GM12875 (cell line): ENCODE measurements around the gene RYR1.
"Not testable (repeated sequence)": the region's sequence is repeated elsewhere in the genome, so short reads cannot be mapped to it uniquely, and the experiment has no call there.

ENCODE experiments used
- H3K4me3 ChIP-seq: one replicate; pipeline ENCODE4 v1.5.1; 2011; ENCODE audit warnings: low read depth, low read length, control low read depth
- TF ChIP-seq, protein P1 (sequence below): IDR thresholded peaks from 2 replicates; pipeline ENCODE4 v1.5.1; 2011; ENCODE audit warnings: low read depth, mild to moderate bottlenecking, control low read depth, inconsistent platforms, low read length, moderate library complexity, borderline replicate concordance; ENCODE audit not compliant: insufficient read depth

The RYR1 gene

DNA sequence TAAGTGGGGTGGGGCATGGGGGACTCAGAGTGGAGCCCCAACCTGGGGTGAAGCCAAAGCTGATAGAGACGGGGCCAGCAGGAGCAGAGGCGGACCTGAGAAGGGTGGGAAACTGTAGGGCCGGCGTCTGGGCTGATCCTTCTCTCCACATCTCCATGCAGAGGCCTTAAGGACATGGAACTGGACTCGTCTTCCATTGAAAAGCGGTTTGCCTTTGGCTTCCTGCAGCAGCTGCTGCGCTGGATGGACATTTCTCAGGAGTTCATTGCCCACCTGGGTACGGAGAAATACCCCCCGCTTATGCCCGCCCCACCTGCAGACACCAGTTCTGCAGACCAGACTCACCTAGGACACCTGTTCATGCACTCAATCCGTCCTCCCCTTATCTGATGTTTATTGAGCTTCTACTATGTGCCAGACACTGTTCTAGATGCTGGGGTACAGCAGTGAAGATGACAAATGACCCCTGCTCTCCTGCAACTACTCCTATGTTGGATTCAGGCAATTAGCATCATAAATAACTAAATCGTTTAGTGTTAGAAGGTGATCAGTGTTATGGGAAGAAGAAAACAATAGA lies 74.1 kb downstream of the RYR1 start:
- TF ChIP-seq, protein P1, sequence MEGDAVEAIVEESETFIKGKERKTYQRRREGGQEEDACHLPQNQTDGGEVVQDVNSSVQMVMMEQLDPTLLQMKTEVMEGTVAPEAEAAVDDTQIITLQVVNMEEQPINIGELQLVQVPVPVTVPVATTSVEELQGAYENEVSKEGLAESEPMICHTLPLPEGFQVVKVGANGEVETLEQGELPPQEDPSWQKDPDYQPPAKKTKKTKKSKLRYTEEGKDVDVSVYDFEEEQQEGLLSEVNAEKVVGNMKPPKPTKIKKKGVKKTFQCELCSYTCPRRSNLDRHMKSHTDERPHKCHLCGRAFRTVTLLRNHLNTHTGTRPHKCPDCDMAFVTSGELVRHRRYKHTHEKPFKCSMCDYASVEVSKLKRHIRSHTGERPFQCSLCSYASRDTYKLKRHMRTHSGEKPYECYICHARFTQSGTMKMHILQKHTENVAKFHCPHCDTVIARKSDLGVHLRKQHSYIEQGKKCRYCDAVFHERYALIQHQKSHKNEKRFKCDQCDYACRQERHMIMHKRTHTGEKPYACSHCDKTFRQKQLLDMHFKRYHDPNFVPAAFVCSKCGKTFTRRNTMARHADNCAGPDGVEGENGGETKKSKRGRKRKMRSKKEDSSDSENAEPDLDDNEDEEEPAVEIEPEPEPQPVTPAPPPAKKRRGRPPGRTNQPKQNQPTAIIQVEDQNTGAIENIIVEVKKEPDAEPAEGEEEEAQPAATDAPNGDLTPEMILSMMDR, result no peak
- H3K4me3 ChIP-seq, result no peak overlapping the region

DNA sequence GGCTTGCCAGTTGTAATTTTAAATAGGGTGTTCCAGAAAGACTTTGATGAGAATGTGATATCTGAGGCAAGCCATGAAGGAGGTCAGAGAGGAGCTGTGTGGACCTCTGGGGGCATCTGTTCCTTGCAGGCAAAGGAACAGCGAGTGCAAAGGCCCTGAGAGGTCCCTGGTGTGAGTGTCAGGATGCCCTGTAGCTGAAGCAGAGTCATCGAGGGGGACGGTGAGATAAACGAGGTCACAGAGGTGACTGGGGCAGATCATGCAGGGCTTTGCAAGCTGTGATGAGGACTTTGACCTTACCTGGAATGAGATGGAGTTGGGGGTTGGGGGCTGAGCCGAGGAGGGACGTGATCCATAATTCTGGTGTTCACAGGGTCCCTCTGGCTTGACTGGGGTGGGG lies 75.0 kb downstream of the RYR1 start:
- TF ChIP-seq, protein P1, result no peak
- no peak overlapping the region for H3K4me3 ChIP-seq

DNA sequence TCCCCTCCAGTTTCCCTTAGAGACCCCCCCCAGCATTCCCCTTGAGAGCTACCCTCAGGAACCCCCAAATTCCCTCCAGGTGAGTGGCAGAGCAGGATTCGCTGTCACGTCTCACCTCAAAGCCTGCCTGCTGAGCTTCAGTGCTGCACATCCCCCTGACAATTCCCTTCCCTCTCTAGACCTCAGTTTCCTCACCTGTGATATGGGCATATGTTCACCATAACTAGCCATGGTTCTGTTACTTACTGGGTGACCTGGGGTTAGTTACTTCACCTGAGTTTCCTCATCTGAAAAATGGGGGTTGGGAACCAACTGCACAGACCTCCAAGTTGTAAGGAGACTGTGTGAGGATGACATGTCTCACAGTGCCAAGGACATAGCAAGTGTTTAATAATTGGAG lies 75.5 kb downstream of the RYR1 start:
- TF ChIP-seq, protein P1, result no peak
- no peak overlapping the region for H3K4me3 ChIP-seq

DNA sequence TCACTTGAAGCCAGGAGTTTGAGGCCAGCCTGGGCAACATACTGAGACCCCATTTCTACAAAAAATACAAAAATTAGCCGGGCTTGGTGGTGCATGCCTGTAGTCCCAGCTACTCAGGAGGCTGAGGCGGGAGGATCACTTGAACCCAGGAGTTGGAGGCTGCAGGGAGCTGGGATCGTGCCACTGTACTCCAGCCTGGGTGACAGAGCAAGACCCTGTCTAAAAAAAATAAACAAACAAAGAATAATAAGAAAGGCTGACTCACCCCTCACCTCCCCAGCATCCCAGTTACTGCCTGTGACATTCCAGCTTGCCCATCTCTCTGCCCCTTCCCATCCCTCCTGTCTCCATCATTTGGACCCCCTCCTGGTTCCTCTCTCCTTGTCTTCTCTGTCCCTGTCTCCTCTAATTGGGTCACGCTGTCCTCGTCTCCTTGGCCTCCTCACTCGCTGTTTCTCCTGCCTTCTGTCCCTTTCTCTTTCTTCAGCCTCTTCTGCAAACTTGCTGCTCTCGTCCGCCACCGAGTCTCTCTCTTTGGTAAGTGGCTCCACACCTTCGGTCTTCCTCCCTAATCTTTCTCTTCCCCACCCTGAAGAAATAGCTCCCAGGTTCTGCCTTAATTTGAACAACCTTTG lies 77.7 kb downstream of the RYR1 start:
- TF ChIP-seq, protein P1, result no peak
- no peak overlapping the region for H3K4me3 ChIP-seq

DNA sequence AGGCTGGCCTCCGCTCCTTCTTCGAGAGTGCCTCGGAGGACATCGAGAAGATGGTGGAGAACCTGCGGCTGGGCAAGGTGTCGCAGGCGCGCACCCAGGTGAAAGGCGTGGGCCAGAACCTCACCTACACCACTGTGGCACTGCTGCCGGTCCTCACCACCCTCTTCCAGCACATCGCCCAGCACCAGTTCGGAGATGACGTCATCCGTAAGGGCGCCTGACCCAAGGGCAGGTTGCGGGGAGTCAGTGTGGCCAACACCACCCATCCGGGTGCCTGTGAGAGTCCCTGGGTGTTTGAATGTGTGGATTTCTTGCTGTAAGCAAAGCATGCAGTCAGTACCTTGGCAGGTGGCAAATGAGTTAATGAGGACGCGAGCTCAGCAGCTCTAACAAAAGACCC lies 78.8 kb downstream of the RYR1 start:
- TF ChIP-seq, protein P1, result no peak
- H3K4me3 ChIP-seq, result no peak overlapping the region

DNA sequence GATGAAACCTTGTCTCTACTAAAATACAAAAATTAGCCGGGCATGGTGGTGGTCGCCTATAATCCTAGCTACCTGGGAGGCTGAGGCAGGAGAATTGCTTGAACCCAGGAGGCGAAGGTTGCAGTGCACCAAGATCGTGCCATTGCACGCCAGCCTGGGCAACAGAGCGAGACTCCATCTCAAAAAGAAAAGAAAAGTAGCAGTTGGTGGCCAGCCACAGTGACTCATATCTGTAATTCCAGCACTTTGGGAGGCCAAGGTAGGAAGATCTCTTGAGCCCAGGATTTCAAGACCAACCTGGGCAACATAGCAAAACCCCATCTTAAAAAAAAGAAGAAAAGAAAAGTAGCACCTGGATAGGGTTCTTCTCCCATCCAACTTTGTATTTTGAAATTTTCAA lies 79.7 kb downstream of the RYR1 start:
- not testable (repeated sequence) for H3K4me3 ChIP-seq

DNA sequence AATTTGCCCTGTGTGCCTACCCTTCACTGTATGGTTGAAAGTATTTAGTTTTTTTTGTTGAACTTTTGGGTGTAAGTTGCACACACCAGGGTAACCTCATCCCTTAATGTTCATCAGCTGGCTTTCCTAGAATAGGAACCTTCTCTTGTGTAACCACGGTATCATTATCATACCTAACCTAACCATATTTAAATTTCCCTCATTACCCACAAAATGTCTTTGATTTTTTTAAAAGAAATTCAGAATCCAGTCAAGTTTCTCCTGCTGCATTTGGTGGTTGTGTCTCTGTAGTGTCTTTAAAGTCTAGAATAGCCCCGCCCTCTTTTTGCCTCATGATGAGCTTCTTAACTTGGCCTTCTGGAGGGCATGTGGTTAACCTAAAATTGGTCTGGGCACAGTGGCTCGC lies 80.3 kb downstream of the RYR1 start:
- TF ChIP-seq, protein P1, result no peak
- no peak overlapping the region for H3K4me3 ChIP-seq
